HUES64 (cell line): ENCODE data around the gene ITGA3.

Source experiments
- H3K27ac ChIP-seq: 2 replicates; pipeline ENCODE4 v1.7.0; 2013; ENCODE audit warnings: low read depth, low read length, inconsistent platforms
- H3K27me3 ChIP-seq: 2 replicates; pipeline ENCODE4 v1.6.1; 2013; ENCODE audit warnings: mild to moderate bottlenecking, low read length; ENCODE audit not compliant: insufficient read depth
- H3K36me3 ChIP-seq: 2 replicates; pipeline ENCODE4 v1.6.1; 2013; ENCODE audit warnings: mild to moderate bottlenecking, low read length; ENCODE audit not compliant: insufficient read depth
- H3K4me1 ChIP-seq: 2 replicates; pipeline ENCODE4 v1.6.1; 2013; ENCODE audit warnings: mild to moderate bottlenecking, low read length, moderate library complexity; ENCODE audit not compliant: insufficient read depth
- H3K4me3 ChIP-seq: 2 replicates; pipeline ENCODE4 v1.5.1; 2013; ENCODE audit warnings: mild to moderate bottlenecking, low read length, moderate library complexity
- H3K9ac ChIP-seq: 2 replicates; pipeline ENCODE4 v1.6.1; 2013; ENCODE audit warnings: mild to moderate bottlenecking, low read depth, low read length
- H3K9me3 ChIP-seq: 2 replicates; pipeline ENCODE4 v1.6.1; 2013; ENCODE audit warnings: low read depth, low read length; ENCODE audit not compliant: insufficient read depth
- WGBS: fragments of 150-250, 120-280 bp; methylation state at CpG from one replicate; pipeline ENCODE4 v1.1.7; 2013; ENCODE audit warnings: missing lambda C conversion rate; 5-methylcytosine and 5-hydroxymethylcytosine counted together

ITGA3 gene

GRCh38 chr17:50133028-50133768 lies 77.3 kb downstream of the ITGA3 start:
- no peak overlapping the region for H3K9ac ChIP-seq

DNA sequence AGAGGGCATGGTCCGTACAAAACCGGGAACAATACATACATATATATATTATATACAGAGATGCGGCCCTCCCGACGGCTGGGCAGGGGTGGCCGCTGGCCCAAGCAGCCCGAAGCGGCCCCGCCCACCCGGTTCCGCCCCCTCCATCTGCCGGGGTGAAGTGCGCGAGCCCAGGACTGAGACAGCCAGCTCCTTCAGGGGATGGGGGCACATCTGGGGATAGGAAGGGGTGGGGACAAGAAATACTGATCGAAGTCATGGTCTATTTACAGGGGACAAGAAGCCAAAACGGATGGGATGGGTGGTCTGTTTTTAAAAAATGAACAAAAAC lies 77.8 kb downstream of the ITGA3 start:
- WGBS = 21% methylated on average over 14 of the region's 16 CpGs
- Histone ChIP-seq H3K9me3 (no peaks in the 10 kb centered on the region), H3K4me1 (peaks cover 27% of the 10 kb centered on the region), H3K36me3 (peaks cover 23% of the 10 kb centered on the region), H3K27ac (no peak overlapping the region), H3K9ac (no peak overlapping the region), H3K27me3 (peaks cover 5% of the 10 kb centered on the region), H3K4me3 (no peak overlapping the region)

More at GRCh38 chr17:50133028-50133768, 77.3 kb downstream of the ITGA3 start:
- H3K4me1 ChIP-seq = peaks cover 27% of the 10 kb centered on the region
- no peaks in the 10 kb centered on the region for H3K9me3 ChIP-seq
- peak overlapping the region; percentile 12; the same call in 1 of the 2 replicates for H3K27ac ChIP-seq
- WGBS = 44% methylated on average over 6 of the region's 7 CpGs
- peaks cover 5% of the 10 kb centered on the region for H3K27me3 ChIP-seq
- H3K4me3 ChIP-seq = no peak overlapping the region
- peaks cover 17% of the 10 kb centered on the region for H3K36me3 ChIP-seq

DNA sequence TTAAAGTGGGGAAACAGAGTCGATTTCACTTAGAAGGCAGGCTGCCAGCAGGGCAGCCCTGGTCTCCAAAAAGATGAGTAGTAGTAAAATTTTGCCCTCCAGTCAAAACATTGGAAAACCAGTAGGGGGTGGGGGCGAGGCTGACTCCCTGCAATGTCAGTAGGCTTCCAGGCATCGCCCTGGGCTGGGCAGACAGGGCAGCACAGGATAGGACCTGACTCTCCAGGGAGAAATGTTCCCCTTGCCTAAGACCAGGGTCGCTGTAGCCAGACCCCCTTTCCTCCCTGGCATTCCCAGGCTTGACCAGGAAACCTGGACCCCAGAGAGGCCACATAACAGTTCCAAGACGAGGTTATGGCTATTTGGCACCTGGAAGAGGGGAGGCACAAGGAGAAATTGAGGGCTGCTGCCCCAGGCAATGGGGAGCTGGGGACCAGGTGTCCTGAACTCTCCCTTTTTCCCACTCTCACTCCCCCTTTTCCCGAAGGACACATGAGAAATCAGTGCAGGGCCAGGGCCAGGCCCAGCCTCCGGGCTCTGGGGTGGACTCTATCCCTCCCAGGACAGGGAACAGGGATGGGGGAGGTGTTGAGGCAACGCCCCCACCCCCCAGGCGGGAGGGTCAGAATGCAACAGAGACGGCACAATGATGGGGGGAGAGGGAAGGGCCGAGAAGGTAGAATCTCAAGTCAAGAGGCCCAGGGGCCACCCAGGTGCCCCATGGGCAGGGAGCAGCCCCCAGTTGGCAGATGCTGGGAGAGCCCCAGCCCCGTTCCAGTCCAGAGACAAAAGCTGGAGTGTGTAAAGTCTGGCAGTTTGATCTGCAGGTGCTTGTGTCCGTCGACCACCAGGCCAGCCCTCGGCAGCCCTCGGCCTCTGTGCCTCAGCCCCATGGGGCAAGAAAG lies 78.5 kb downstream of the ITGA3 start:
- Histone ChIP-seq H3K27ac (no peak overlapping the region), H3K4me3 (no peak overlapping the region), H3K9me3 (no peaks in the 10 kb centered on the region), H3K36me3 (peaks cover 30% of the 10 kb centered on the region), H3K27me3 (peaks cover 5% of the 10 kb centered on the region), H3K4me1 (peaks cover 27% of the 10 kb centered on the region), H3K9ac (no peak overlapping the region)
- WGBS = 59% methylated on average over 16 of the region's 16 CpGs

DNA sequence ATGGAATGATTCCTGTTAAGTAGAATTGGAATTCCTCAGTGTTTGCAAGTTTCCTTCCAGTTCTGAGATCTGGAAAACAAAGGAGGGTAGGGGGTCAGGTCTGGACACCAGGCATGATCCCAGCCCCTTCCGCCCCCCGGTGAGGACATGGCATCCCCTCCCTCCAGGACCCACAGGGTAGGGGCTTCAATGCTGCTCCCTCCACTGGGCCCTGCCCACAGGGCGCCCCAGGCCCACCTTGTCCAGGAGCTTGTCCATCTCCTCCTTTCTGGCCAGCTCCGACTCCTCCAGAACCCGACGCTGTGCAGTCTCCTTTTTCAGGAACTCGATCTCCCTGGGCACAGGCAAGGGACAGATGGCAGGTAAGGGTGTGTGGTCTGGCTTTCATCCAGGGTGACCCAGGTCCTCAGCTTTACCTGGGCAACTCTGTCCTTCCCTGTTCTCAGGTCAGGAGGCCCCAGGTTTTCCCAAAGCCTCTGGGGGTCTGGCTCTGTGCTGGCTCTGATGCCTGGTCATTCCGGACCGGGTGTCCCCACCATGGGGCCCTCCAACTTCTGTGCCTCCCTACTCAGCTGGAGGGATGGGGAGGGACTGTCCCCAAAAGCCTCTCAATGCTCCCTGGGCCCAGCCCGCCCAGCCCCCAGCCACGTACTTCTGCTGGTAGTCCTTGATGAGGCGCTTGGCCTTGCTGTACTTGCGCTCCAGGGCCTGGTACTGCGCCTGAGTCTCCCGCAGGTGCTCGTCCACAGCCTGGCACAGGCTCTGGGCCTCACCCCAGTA lies 79.6 kb downstream of the ITGA3 start:
- WGBS = 93% methylated on average over 16 of the region's 16 CpGs
- peaks cover 5% of the 10 kb centered on the region for H3K27me3 ChIP-seq
- no peak overlapping the region for H3K4me3 ChIP-seq
- no peaks in the 10 kb centered on the region for H3K9me3 ChIP-seq
- peaks cover 34% of the 10 kb centered on the region for H3K36me3 ChIP-seq
- peaks cover 27% of the 10 kb centered on the region for H3K4me1 ChIP-seq
- no peak overlapping the region for H3K27ac ChIP-seq
- no peak overlapping the region for H3K9ac ChIP-seq

DNA sequence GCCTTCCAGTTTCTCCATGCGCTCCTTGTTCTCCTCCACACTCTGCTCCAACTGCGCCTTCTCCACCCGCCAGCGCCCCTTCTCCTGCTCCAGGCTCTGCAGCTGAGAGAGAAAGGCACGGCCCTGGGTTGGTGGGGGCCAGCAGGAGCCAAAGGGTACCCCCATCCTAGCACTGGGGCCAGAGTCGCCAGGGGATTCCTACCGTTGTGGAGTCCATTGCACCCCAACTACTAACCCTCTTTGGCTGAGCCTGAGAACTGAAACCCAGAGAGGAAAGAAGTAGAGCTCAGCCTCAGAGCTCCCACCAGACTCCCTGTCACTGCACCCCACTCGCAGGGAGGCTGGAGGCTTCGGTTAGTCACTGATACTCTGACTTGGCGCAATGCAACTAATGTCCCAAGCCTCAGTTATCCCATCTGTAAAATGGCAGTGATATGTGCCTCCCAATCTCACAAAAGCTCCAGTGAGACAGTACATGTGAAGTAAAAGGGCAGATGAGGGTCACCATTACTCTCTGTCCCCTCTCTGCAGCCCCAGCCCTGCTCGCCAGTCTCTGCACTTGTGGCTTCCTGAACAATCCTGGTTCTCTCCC lies 80.3 kb downstream of the ITGA3 start:
- no peak overlapping the region for H3K27ac ChIP-seq
- no peaks in the 10 kb centered on the region for H3K9me3 ChIP-seq
- H3K9ac ChIP-seq = no peak overlapping the region
- H3K4me1 ChIP-seq = peaks cover 22% of the 10 kb centered on the region
- no peak overlapping the region for H3K4me3 ChIP-seq
- H3K36me3 ChIP-seq = peaks cover 40% of the 10 kb centered on the region
- whole genome bisulfite sequencing = 94% methylated on average over 11 of the region's 11 CpGs
- peaks cover 3% of the 10 kb centered on the region for H3K27me3 ChIP-seq

GRCh38 chr17:50137042-50137441 lies 81.1 kb downstream of the ITGA3 start:
- H3K27me3 ChIP-seq = no peaks in the 10 kb centered on the region; the same call in 1 of the 2 replicates
- no peak overlapping the region for H3K9ac ChIP-seq
- no peak overlapping the region for H3K27ac ChIP-seq
- 93% methylated on average over 4 of the region's 4 CpGs for WGBS
- no peaks in the 10 kb centered on the region for H3K9me3 ChIP-seq
- H3K4me3 ChIP-seq = no peak overlapping the region
- peaks cover 47% of the 10 kb centered on the region for H3K36me3 ChIP-seq
- peaks cover 22% of the 10 kb centered on the region for H3K4me1 ChIP-seq

- no peaks in the 10 kb centered on the region for H3K27me3 ChIP-seq
- H3K36me3 ChIP-seq = peaks cover 64% of the 10 kb centered on the region
- no peak overlapping the region for H3K9ac ChIP-seq
- H3K4me3 ChIP-seq = no peak overlapping the region
- peaks cover 6% of the 10 kb centered on the region; the same call in 1 of the 2 replicates for H3K4me1 ChIP-seq
- H3K9me3 ChIP-seq = no peaks in the 10 kb centered on the region
- H3K27ac ChIP-seq = no peak overlapping the region
- 92% methylated on average over 15 of the region's 15 CpGs for WGBS
Measured at GRCh38 chr17:50139185-50139783, 83.4 kb downstream of the ITGA3 start.
